ENCODE measurements around the gene MRPS18A. TPM values are rescaled to one million over a fixed set of nuclear protein-coding genes. Genes with fewer than 3 reads are reported as not detected.

Gene MRPS18A
- total RNA-seq, 4 donors from 2014 or later: 43.7 to 57.4 (median 51.4) TPM

DNA sequence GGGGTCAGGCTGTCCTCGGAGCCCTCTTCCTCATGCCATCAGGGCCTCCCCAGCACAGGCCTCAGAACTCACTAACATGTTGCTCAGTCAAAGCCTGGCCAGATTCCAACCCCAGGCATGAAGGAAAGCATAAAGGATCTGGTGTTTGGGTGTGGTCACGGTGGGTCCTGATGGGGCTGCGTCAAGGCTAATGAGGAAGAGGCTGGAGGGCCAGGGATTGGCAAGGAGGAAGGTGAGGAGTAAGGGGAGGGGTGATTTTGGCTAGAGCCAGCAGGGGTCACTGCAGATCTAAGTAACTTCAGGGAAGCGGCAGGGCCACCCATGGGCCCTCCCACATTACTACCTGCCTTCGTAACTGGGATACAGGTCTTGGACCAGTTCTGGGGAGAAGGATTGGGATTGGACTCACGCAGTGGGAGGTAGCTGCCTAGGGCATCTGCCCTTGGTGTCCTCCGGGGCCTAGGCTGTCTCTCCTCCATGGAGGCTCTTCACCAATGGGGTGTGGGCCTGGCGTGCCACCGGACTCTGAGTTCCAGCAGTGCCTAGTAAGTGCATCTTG is 36.2 kb upstream of the MRPS18A start:
- Histone ChIP-seq H3K4me3 (no peak overlapping the region), H3K4me1 (peaks cover 13 to 29% (median 19%) of the 10 kb centered on the region in 3 donors), H3K27me3 (peaks cover 0 to 5% (median 0%) of the 10 kb centered on the region in 4 donors), H3K9me3 (no peaks in the 10 kb centered on the region), H3K36me3 (no peaks in the 10 kb centered on the region), H3K27ac (no peak overlapping the region)
- TF ChIP-seq, protein P1, sequence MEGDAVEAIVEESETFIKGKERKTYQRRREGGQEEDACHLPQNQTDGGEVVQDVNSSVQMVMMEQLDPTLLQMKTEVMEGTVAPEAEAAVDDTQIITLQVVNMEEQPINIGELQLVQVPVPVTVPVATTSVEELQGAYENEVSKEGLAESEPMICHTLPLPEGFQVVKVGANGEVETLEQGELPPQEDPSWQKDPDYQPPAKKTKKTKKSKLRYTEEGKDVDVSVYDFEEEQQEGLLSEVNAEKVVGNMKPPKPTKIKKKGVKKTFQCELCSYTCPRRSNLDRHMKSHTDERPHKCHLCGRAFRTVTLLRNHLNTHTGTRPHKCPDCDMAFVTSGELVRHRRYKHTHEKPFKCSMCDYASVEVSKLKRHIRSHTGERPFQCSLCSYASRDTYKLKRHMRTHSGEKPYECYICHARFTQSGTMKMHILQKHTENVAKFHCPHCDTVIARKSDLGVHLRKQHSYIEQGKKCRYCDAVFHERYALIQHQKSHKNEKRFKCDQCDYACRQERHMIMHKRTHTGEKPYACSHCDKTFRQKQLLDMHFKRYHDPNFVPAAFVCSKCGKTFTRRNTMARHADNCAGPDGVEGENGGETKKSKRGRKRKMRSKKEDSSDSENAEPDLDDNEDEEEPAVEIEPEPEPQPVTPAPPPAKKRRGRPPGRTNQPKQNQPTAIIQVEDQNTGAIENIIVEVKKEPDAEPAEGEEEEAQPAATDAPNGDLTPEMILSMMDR (IDR thresholded peaks at IDR 0.05): peak; percentile 41 to 81 (median 60)
- TF ChIP-seq POLR2A (IDR thresholded peaks at IDR 0.05): no peak
- DNase-seq: no peak
- intact Hi-C loops (cut with DNase I): no loop called here
- WGBS, 2 donors: 30 to 46% methylated on average over 6 to 9 of the region's 9 CpGs

DNA sequence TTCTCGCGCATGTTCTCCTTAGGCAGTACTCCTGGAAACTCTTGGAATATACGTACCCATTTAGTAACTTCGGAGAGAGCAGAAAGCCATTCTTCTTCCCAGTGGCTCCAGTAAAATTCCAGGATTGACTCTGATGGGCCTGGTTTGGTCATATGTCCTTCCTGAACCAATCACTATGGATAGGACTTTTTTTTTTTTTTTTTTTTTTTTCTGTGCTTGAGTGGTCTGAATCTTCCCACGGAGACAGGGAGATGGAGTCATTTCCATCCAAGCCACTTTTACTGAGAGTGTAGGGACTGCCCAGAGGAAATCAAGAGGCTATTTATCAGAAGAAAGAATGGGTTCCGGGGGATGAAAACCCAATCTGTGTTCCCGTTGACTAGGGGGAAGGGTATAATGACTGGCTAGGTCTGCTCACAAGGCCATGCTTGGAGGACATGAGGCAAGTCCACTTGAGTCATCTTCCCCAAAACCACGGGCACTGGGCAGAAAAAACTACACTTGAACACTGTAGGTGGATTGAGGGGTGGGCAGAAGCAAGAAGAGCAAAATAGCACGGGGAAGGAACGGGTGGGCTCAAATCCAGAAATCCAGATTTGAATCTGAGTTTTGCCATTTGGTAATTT is 35.4 kb upstream of the MRPS18A start:
- Histone ChIP-seq H3K27me3 (peaks cover 0 to 5% (median 0%) of the 10 kb centered on the region in 4 donors), H3K27ac (no peak overlapping the region), H3K4me3 (no peak overlapping the region), H3K9me3 (no peaks in the 10 kb centered on the region), H3K4me1 (peaks cover 13 to 33% (median 20%) of the 10 kb centered on the region in 3 donors), H3K36me3 (no peaks in the 10 kb centered on the region)
- 78 to 83% methylated on average over 10 of the region's 10 CpGs for WGBS, 2 donors
- intact Hi-C loops (cut with DNase I): no loop called here
- DNase-seq: no peak
- TF ChIP-seq, protein P1 (IDR thresholded peaks at IDR 0.05): no peak
- no peak for TF ChIP-seq POLR2A (IDR thresholded peaks at IDR 0.05)

DNA sequence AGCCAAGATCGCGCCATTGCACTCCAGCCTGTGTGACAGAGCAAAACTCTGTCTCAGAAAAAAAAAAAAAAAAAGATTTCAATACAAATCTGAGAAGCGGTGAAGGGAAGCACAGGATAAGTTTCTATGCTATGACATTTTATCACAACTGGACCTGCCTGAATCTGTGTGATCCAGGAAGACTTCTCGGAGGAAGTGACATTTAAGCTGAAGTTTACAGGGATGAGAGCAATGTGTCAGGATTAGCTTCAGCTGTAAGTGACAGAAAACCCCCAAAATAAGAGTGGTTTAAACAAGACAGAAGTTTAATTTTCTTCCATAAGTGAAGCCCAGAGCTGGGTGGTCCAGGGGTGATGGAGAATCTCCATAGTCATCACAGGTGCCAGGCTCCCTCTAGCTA is 33.4 kb upstream of the MRPS18A start:
- H3K36me3 ChIP-seq: no peaks in the 10 kb centered on the region
- WGBS, 2 donors: 85 to 90% methylated on average over 4 of the region's 4 CpGs
- H3K4me1 ChIP-seq: peaks cover 13 to 43% (median 26%) of the 10 kb centered on the region in 3 donors
- intact Hi-C loops (cut with DNase I): no loop called here
- peaks cover 0 to 5% (median 0%) of the 10 kb centered on the region in 4 donors for H3K27me3 ChIP-seq
- no peak overlapping the region for H3K4me3 ChIP-seq
- H3K9me3 ChIP-seq: no peaks in the 10 kb centered on the region
- TF ChIP-seq, protein P1 (IDR thresholded peaks at IDR 0.05): no peak
- TF ChIP-seq POLR2A (IDR thresholded peaks at IDR 0.05): no peak
- no peak overlapping the region for H3K27ac ChIP-seq
- no peak for DNase-seq

- intact Hi-C loops (cut with DNase I): no loop called here
- 85 to 89% methylated on average over 6 of the region's 7 CpGs for WGBS, 2 donors
- DNase-seq: no peak
- Histone ChIP-seq H3K36me3 (no peaks in the 10 kb centered on the region), H3K27ac (no peak overlapping the region), H3K9me3 (no peaks in the 10 kb centered on the region), H3K4me1 (peaks cover 1 to 40% (median 22%) of the 10 kb centered on the region in 3 donors), H3K27me3 (peaks cover 0 to 5% (median 0%) of the 10 kb centered on the region in 4 donors), H3K4me3 (no peak overlapping the region)
- TF ChIP-seq, protein P1 (IDR thresholded peaks at IDR 0.05): no peak
- no peak for TF ChIP-seq POLR2A (IDR thresholded peaks at IDR 0.05)
Measured at GRCh38 chr6:43719511-43719910, 31.9 kb upstream of the MRPS18A start.

- Histone ChIP-seq H3K27ac (peak overlapping the region in 3 of 4 donors; percentile 34 to 72 (median 50)), H3K4me1 (peaks cover 0 to 31% (median 15%) of the 10 kb centered on the region in 3 donors), H3K27me3 (peaks cover 0 to 5% (median 0%) of the 10 kb centered on the region in 4 donors), H3K9me3 (no peaks in the 10 kb centered on the region), H3K36me3 (no peaks in the 10 kb centered on the region), H3K4me3 (no peak overlapping the region)
- 81 to 86% methylated on average over 5 to 11 of the region's 13 CpGs for WGBS, 2 donors
- intact Hi-C loops (cut with DNase I): no loop called here
- DNase-seq: no peak
- TF ChIP-seq POLR2A (IDR thresholded peaks at IDR 0.05): no peak
- TF ChIP-seq, protein P1 (IDR thresholded peaks at IDR 0.05): no peak
Measured at GRCh38 chr6:43718387-43719105, 31.0 kb upstream of the MRPS18A start.

Measured in esophagus squamous epithelium (tissue), 5 donors.